GM12891 (cell line): ENCODE data around the gene TMTC2.
A peak's percentile ranks its signal among the peaks of the same experiment; 100 is the strongest.
"Not testable (repeated sequence)": the region's sequence is repeated elsewhere in the genome, so short reads cannot be mapped to it uniquely, and the experiment has no call there.

ENCODE experiments used
- DNase-seq: peaks from one replicate; pipeline ENCODE4 v3.0.0; 2011; ENCODE audit warnings: low spot score; ENCODE audit not compliant: insufficient read length
- FAIRE-seq: peaks from 2 replicates; lab custom pipeline; 2011; peaks lifted over from hg19 to GRCh38; lab: Jason Lieb, UNC
- PAX5 ChIP-seq: IDR thresholded peaks from 2 replicates; pipeline ENCODE4 v1.6.1; 2011; ENCODE audit warnings: low read length, moderate library complexity, mild to moderate bottlenecking; ENCODE audit not compliant: insufficient read depth, severe bottlenecking
- POLR2A ChIP-seq: IDR thresholded peaks from 2 replicates; pipeline ENCODE4 v1.6.1; 2011; ENCODE audit warnings: low read depth, low read length, control low read depth
- POLR2AphosphoS5 ChIP-seq: IDR thresholded peaks from 2 replicates; pipeline ENCODE4 v1.6.1; 2011; ENCODE audit warnings: low read depth, low read length, control low read depth
- POU2F2 ChIP-seq: IDR thresholded peaks from 2 replicates; pipeline ENCODE4 v1.6.1; 2011; ENCODE audit warnings: low read depth, mild to moderate bottlenecking, control low read depth, low read length, moderate library complexity
- SPI1 ChIP-seq: IDR thresholded peaks from 2 replicates; pipeline ENCODE4 v1.6.1; 2011; ENCODE audit warnings: low read depth, low read length, control low read depth
- TAF1 ChIP-seq: IDR thresholded peaks from 2 replicates; pipeline ENCODE4 v1.6.1; 2011; ENCODE audit warnings: low read depth, low read length, control low read depth

The TMTC2 gene

DNA sequence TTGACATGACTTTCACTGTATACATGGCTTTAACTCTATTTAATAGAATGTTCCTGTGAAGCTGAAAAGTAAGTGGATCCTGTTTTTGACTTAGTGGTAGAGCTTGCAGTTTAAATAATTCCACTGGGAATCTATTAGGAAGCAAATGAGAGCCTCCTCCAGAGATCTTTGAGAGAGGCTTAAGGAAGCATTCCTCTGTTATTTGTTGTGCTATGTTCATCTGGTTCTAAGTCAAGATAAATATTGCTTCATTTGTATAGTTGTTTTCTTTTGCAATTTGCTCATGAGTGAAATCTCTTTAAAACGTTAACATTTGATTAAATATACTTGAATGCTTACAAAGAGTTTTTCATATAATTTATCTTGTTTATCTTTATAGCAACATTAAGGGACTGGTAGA, 70.4 kb downstream of the TMTC2 start:
- DNase-seq, result no peak
- no peak for FAIRE-seq
- TF ChIP-seq POLR2A (no peak), SPI1 (no peak), POLR2AphosphoS5 (no peak), POU2F2 (no peak), TAF1 (no peak), PAX5 (no peak)

DNA sequence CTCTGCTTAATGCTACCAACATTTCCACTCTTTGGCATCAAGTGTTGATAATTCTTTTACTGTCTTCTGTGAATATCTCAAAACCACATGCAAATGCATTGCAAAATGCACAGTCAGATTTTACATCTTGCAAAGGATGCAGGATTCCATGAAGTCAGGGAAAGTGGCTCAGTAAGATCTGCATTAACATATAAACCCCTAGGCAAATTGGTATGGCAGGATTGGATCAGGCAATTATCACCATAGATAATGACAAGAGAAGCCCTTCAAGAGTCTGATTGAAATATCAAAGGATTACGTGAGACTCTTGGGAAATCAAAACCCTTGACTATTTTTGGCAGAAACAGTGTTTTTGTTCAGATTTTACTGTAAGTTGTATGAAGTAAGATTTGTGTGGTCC, 71.0 kb downstream of the TMTC2 start:
- FAIRE-seq (no peak), DNase-seq (no peak)
- TF ChIP-seq TAF1 (no peak), PAX5 (no peak), SPI1 (no peak), POU2F2 (no peak), POLR2AphosphoS5 (no peak), POLR2A (no peak)

DNA sequence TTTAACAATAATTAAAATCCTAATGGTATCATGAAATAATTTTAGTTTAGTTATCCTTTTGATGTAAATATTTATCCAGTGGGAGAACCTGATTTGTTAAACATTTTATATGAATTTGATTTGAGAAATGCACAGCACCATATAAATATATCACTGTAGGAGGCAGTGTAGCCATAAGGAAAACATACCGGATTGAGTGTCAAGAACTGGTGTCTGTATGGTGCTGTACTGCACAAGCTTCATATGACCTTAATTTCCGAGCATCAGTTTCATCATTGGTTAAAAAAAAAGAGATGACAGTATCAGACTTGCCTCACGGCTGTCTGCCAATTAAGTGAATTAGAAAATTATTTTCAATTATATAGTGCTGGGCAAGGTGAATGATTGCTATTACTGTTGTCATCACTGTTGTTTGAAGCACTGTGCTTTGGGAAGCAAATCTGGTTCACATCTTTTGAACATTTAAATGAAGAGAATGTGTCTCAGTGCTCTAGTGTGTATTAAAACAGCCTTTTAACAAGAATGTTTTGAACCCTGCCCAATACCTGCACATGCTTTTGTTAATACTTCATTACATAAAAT, 72.1 kb downstream of the TMTC2 start:
- no peak for FAIRE-seq
- no peak for DNase-seq
- TF ChIP-seq PAX5 (no peak), SPI1 (no peak), POLR2AphosphoS5 (no peak), POU2F2 (no peak), TAF1 (no peak), POLR2A (no peak)

DNA sequence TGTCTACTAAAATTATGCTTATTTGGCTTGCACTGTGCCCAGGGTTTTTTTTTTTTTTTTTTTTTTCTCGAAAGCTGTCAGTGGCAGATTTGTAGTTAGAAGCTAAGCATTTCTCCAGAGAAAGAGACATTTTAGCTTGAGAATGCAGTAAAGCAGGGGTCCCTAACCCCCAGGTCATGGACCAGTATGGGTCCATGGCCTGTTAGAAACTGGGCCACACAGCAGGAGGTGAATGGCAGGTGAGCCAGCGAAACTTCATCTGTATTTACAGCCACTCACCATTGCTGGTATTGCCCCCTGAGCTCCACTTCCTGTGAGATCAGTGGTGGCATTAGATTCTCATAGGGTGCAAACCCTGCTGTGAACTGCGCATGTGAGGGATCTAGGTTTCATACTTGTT, 73.7 kb downstream of the TMTC2 start:
- no peak for FAIRE-seq
- no peak for DNase-seq
- TF ChIP-seq POU2F2, result no peak
- no peak for TF ChIP-seq POLR2A
- no peak for TF ChIP-seq TAF1
- no peak for TF ChIP-seq PAX5
- TF ChIP-seq POLR2AphosphoS5, result no peak
- no peak for TF ChIP-seq SPI1

DNA sequence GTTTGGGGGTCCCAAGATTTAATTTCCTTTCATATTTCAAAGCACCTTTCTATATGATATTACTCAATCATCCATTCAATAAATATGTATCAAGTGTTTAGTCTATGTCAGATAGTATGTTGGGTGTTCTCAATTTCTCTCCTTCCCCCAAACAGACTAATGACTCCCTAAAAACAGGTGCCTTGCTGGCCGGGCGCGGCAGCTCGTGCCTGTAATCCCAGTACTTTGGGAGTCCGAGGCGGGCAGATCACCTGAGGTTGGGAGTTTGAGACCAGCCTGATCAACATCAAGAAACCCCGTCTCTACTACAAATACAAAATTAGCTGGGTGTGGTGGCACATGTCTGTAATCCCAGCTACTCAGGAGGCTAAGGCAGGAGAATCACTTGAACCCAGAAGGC, 78.5 kb downstream of the TMTC2 start:
- DNase-seq, FAIRE-seq: not testable (repeated sequence)

DNA sequence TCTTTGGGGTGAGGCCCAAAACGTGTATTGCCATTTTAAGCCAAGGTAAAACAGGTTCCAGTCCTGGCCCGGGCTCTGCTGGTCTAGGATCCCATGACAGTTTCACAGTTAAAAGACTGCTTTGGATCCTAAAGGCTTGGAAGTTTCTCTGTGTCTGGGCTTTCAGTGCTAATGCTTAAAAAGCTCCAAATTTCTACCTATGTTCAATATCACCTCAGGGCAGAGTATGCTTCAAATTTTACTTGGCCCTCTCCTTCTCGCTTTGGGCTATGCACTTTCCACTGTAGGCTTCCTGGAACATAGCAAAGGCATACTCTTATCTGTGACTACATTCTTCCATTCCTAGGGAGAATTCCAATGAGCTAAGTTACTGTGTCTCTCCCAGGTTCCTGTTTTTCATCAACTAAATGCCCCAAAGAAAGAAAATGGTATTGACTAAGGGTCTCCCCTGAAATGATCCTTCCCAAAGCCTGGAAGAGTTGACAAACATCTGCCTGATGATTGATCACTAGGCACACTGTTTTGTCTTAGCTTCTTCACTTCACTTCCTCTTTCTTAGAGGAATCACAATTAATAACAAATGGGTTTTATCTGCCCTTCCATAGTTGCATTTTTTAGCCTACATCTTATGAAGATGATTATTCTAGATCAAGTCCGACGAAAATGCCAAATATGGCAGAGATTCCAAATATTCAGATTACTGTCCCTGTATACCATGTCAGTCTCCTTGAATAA, 79.4 kb downstream of the TMTC2 start:
- TF ChIP-seq POLR2A, result no peak
- TF ChIP-seq TAF1, result no peak
- no peak for TF ChIP-seq PAX5
- peak; percentile 73 for TF ChIP-seq SPI1
- FAIRE-seq (no peak), DNase-seq (no peak)

DNA sequence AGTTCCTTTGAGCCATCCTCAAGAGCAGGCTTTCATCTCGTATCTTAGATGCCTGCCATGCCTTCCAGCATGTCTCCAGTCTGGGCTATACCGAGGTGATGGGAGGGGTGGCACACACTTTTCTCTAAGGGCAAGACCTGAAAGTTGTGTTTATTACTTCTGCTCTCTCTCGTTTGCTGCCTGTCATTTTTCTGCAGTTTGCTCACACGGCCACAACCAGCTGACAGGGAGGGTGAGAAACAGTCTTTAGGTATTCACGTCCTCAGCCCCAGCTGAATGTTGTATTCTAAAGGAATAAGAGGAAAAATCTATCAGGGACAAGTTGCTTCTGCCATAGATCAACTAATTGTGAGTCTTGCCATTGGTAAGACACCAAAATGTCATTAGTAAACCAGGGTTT, 88.0 kb downstream of the TMTC2 start:
- DNase-seq (no peak), FAIRE-seq (no peak)
- TF ChIP-seq POU2F2, result no peak
- TF ChIP-seq SPI1, result no peak
- TF ChIP-seq TAF1, result no peak
- no peak for TF ChIP-seq POLR2AphosphoS5
- TF ChIP-seq PAX5, result no peak
- no peak for TF ChIP-seq POLR2A

DNA sequence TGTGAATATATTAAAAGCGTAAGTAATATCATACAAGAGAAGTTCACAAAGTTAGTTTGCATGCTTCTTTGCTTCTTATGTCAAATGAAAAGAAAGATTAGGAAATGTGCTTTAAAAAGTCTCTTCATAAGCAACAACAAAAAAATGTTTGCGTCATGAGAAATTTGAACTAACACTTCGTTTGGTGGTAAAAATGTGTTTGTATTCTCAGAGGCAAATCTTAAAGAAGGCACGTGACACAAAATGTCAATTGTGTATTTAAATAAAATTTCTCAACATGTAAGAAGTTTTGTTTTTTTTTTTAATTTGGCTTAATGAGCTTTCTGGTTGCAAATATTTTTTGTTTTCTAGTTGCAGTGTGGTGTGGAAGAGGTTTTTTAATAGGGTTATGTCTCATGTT, 93.8 kb downstream of the TMTC2 start:
- FAIRE-seq, result no peak
- no peak for TF ChIP-seq PAX5
- TF ChIP-seq POU2F2, result no peak
- no peak for TF ChIP-seq POLR2AphosphoS5
- TF ChIP-seq POLR2A, result no peak
- TF ChIP-seq SPI1, result no peak
- TF ChIP-seq TAF1, result no peak

DNA sequence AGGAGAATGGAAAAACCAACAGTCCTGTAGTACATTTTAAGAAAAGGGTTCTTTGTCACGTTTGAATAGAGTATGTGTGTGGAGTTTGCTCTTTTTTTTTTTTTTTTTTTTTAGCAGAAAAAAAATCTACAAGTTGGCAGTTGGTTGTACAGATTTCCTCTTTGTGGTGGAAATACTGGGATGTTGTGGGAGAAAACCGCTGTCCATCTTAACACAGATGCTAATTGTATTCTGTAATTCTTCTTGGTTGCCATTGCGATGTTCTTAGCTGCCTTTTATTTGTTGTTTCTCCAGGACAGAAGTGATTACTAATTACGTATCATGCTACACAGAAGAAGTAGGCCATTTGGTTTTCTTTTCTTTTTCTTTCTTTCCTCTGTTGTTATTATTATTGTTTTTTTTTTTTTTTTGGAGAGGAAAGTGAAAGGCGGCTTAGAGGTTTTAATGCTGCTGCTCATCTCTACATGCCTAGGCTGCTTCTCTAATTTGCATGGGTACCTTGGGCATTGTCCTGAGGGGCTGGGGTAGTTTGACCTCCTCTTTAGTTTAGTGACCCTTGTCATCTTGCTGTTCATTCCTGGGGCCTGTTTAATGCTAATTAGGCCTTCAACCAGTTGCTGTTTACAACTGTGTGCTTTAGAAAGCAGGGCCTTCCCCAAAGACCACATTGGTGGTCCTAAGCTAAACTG, 94.7 kb downstream of the TMTC2 start:
- FAIRE-seq, result no peak

More for the DNA sequence above, 93.8 kb downstream of the TMTC2 start:
- DNase-seq, result no peak

DNA sequence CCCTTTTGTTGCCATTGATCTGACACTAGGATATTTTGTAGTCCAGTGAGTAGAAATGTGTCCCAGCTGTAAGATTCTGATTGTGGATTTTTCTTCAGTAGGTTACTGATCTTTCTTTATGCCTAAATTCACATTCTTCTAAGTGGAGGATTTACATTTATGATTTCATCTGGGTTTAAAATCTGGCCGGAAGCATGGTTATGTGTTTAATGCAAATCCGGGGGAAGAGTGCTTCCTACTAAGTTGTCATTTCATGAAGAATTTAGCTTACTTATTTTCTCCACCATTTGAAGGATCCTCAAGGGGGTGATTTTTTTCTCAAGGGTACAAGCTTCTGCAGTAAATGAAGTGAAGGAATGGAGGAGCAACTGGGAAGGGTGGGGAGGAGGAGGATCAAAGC, 96.7 kb downstream of the TMTC2 start:
- FAIRE-seq (no peak), DNase-seq (no peak)
- TF ChIP-seq PAX5 (no peak), SPI1 (no peak), POLR2AphosphoS5 (no peak), POU2F2 (no peak), TAF1 (no peak), POLR2A (no peak)

More for the DNA sequence above, 94.7 kb downstream of the TMTC2 start:
- no peak for DNase-seq
- no peak for TF ChIP-seq POLR2A
- no peak for TF ChIP-seq POU2F2
- TF ChIP-seq POLR2AphosphoS5, result no peak
- no peak for TF ChIP-seq PAX5
- TF ChIP-seq SPI1, result no peak
